GM21528 (cell line): Measurements from ENCODE around the gene SPP1.
"Not testable (repeated sequence)": the region's sequence is repeated elsewhere in the genome, so short reads cannot be mapped to it uniquely, and the experiment has no call there.

Source experiments
- ATAC-seq: cut with Tn5 transposase; IDR thresholded peaks from one replicate; pipeline ENCODE4 v1.9.1; 2021; ENCODE audit warnings: mild to moderate bottlenecking, moderate library complexity; ENCODE audit not compliant: unreplicated experiment, low FRiP score

Gene SPP1

GRCh38 chr4:88017516-88018297, 42.2 kb downstream of the SPP1 start:
- no peak for ATAC-seq

- no peak for ATAC-seq
Measured at GRCh38 chr4:88018466-88018865, 43.0 kb downstream of the SPP1 start.

GRCh38 chr4:88021824-88022223, 46.3 kb downstream of the SPP1 start:
- no peak for ATAC-seq

- no peak for ATAC-seq
Measured at GRCh38 chr4:88022289-88022688, 46.8 kb downstream of the SPP1 start.

GRCh38 chr4:88025868-88026661, 50.6 kb downstream of the SPP1 start:
- ATAC-seq: not testable (repeated sequence)

- ATAC-seq: no peak
Measured at GRCh38 chr4:88027611-88028608, 52.4 kb downstream of the SPP1 start.

GRCh38 chr4:88028946-88029345, 53.4 kb downstream of the SPP1 start:
- ATAC-seq: no peak

GRCh38 chr4:88029556-88029955, 54.0 kb downstream of the SPP1 start:
- no peak for ATAC-seq

GRCh38 chr4:88030565-88031310, 55.2 kb downstream of the SPP1 start:
- no peak for ATAC-seq
